HepG2 (cell line): Measurements from ENCODE around the gene SHC1. TPM values are rescaled to one million over a fixed set of nuclear protein-coding genes. Genes with fewer than 3 reads are reported as not detected.

Experiments
- ARHGAP35 ChIP-seq: sonication (generic); formaldehyde crosslinking; IDR thresholded peaks from 2 replicates; pipeline ENCODE4 v1.9.0; 2022; ENCODE audit warnings: mild to moderate bottlenecking, inconsistent platforms, moderate library complexity, missing genetic modification reagents, borderline replicate concordance
- ARID2 ChIP-seq: sonication (generic); formaldehyde crosslinking; IDR thresholded peaks from 2 replicates; pipeline ENCODE4 v1.8.1; 2022; ENCODE audit warnings: mild to moderate bottlenecking, missing genetic modification reagents, borderline replicate concordance
- CC2D1A ChIP-seq: sonication (generic); formaldehyde crosslinking; IDR thresholded peaks from 2 replicates; pipeline ENCODE4 v1.8.1; 2023; ENCODE audit warnings: mild to moderate bottlenecking, missing genetic modification reagents
- CEBPB ChIP-seq: IDR thresholded peaks from 2 replicates; pipeline ENCODE4 v1.6.1; 2011; ENCODE audit warnings: low read depth, low read length, improper control_type of control experiment, borderline replicate concordance
- ESRRA ChIP-seq: sonication (generic); formaldehyde crosslinking; IDR thresholded peaks from 2 replicates; pipeline ENCODE4 v1.5.1; 2020; ENCODE audit warnings: mild to moderate bottlenecking, low read depth, missing genetic modification reagents
- ETV5 ChIP-seq: IDR thresholded peaks from 2 replicates; pipeline ENCODE4 v1.6.1; 2018; ENCODE audit warnings: missing biosample characterization, missing genetic modification reagents, inconsistent platforms, borderline replicate concordance
- FOXJ3 ChIP-seq: sonication (generic); formaldehyde crosslinking; IDR thresholded peaks from 2 replicates; pipeline ENCODE4 v1.4.0; 2020; ENCODE audit warnings: missing genetic modification reagents, mild to moderate bottlenecking, borderline replicate concordance
- FOXM1 ChIP-seq: sonication (generic); formaldehyde crosslinking; IDR thresholded peaks from 2 replicates; pipeline ENCODE4 v1.5.0; 2020; ENCODE audit warnings: missing genetic modification reagents
- GTF2F1 ChIP-seq: fragments of 150-350 bp; IDR thresholded peaks from 2 replicates; pipeline ENCODE4 v1.6.1; 2014; ENCODE audit warnings: low read length
- HMGA1 ChIP-seq: sonication (generic); formaldehyde crosslinking; conservative IDR thresholded peaks from 2 replicates; pipeline ENCODE4 v1.4.0; 2020; ENCODE audit warnings: missing genetic modification reagents
- IKZF1 ChIP-seq: fragments of 450-650 bp; IDR thresholded peaks from 2 replicates; pipeline ENCODE4 v1.7.1; 2016
- KLF11 ChIP-seq: IDR thresholded peaks from 2 replicates; pipeline ENCODE4 v1.6.1; 2016; ENCODE audit warnings: missing compliant biosample characterization
- RBM39 ChIP-seq: fragments of 200-400 bp; formaldehyde crosslinking; IDR thresholded peaks from one replicate; pipeline ENCODE4 v1.6.1; 2018; ENCODE audit warnings: antibody characterized with exemption, mild to moderate bottlenecking, low read depth, low read length; ENCODE audit not compliant: poor library complexity, severe bottlenecking
- SUZ12 ChIP-seq: fragments of 150-350 bp; IDR thresholded peaks from 2 replicates; pipeline ENCODE4 v1.6.1; 2014; ENCODE audit warnings: low read depth, low read length
- TBX3 ChIP-seq: fragments of 450-650 bp; IDR thresholded peaks from 2 replicates; pipeline ENCODE4 v1.6.1; 2017; ENCODE audit warnings: antibody characterized with exemption, mild to moderate bottlenecking, inconsistent platforms, borderline replicate concordance
- THAP11 ChIP-seq: IDR thresholded peaks from 2 replicates; pipeline ENCODE4 v1.6.1; 2016; ENCODE audit warnings: missing biosample characterization, missing genetic modification reagents
- ZFY ChIP-seq: sonication (generic); formaldehyde crosslinking; IDR thresholded peaks from 2 replicates; pipeline ENCODE4 v1.4.0; 2020; ENCODE audit warnings: missing genetic modification reagents
- ZNF121 ChIP-seq: sonication (generic); formaldehyde crosslinking; IDR thresholded peaks from 2 replicates; pipeline ENCODE4 v1.5.0; 2020; ENCODE audit warnings: mild to moderate bottlenecking, missing genetic modification reagents
- ZNF317 ChIP-seq: sonication (generic); formaldehyde crosslinking; IDR thresholded peaks from 2 replicates; pipeline ENCODE4 v1.5.0; 2020; ENCODE audit warnings: mild to moderate bottlenecking, missing genetic modification reagents
- ZNF468 ChIP-seq: sonication (generic); formaldehyde crosslinking; IDR thresholded peaks from 2 replicates; pipeline ENCODE4 v1.8.0; 2022; ENCODE audit warnings: mild to moderate bottlenecking, moderate library complexity, missing genetic modification reagents
- ZNF720 ChIP-seq: sonication (generic); formaldehyde crosslinking; IDR thresholded peaks from 2 replicates; pipeline ENCODE4 v1.4.0; 2020; ENCODE audit warnings: missing genetic modification reagents
- ZNF747 ChIP-seq: sonication (generic); formaldehyde crosslinking; IDR thresholded peaks from 2 replicates; pipeline ENCODE4 v1.8.1; 2023; ENCODE audit warnings: missing genetic modification reagents, mild to moderate bottlenecking, borderline replicate concordance
- ZNF749 ChIP-seq: sonication (generic); formaldehyde crosslinking; IDR thresholded peaks from 2 replicates; pipeline ENCODE4 v1.8.0; 2022; ENCODE audit warnings: mild to moderate bottlenecking, missing genetic modification reagents, moderate library complexity, borderline replicate concordance
- ZNF879 ChIP-seq: sonication (generic); formaldehyde crosslinking; IDR thresholded peaks from 2 replicates; pipeline ENCODE4 v1.8.1; 2023; ENCODE audit warnings: missing genetic modification reagents
- polyA plus RNA-seq, 8 experiments: library from polyadenylated mRNA; depleted of rRNA in 3 of 8; stranded (reverse) in 7 of 8; unstranded in 1 of 8; fragments of >200 nt; fragmentation: Illumina TruSeq in 4 of 8; extraction: Trizol in 4 of 8; gene quantifications; 2 replicates each; pipeline versions ENCODE4 v1.2.1 to v1.2.3, GENCODE V29; 2011 to 2016; ENCODE audit warnings: low read depth in 4 of 8, missing spikeins in 1 of 8, mixed read lengths in 1 of 8; ENCODE audit not compliant: insufficient read depth in 1 of 8
- total RNA-seq, 5 experiments: library from RNA; depleted of rRNA; stranded (reverse); fragments of >200 nt; fragmentation: Illumina TruSeq; extraction: Trizol; gene quantifications; 2 replicates each; pipeline ENCODE4 v1.2.3, GENCODE V29; 2016; ENCODE audit warnings: low read depth in 1 of 5
- TF ChIP-seq, protein P1 (sequence below): sonication (generic); formaldehyde crosslinking; IDR thresholded peaks from 2 replicates; pipeline ENCODE4 v1.9.0; 2021; ENCODE audit warnings: missing genetic modification reagents, borderline replicate concordance
- TF ChIP-seq, protein P2 (sequence below): IDR thresholded peaks from 2 replicates; pipeline ENCODE4 v1.6.1; 2016; ENCODE audit warnings: missing biosample characterization, missing genetic modification reagents, low read depth
- TF ChIP-seq, protein P3 (sequence below): sonication (generic); formaldehyde crosslinking; conservative IDR thresholded peaks from 2 replicates; pipeline ENCODE4 v1.4.0; 2020; ENCODE audit warnings: missing genetic modification reagents

SHC1 gene
- total and polyA plus RNA-seq, 2 of the 13 experiments (the other 11 are each of a cell fraction or from before 2014, with no cell fraction given): 52.0 to 137 TPM

DNA sequence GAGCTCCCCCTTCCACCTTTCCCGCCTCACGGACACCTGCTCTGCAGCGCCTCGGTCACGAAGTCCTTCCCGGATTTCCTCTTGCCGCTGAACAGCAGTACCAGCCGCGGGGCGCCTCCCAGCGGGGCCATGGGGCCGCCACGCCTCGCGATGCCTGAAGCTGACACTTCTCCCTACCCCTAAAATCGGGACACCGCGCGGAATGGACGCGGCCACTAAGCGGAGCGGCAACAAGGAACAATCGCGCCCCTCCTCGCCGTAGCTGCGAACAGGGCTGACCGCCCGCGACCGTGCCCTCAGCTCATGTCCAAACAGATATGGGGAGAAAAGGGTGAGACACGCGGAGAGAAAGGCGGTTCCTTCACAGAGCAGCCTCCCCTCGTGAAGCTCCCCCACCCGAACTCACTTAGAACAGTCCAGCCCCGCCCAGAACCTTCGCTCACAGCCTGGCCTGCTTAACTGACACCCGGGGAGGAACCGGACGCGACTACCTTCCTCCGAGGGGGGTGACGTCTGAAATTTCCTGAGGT lies 33.9 kb downstream of the SHC1 start, which contains the start of gene PMVK (continued):
- TF ChIP-seq, protein P1, sequence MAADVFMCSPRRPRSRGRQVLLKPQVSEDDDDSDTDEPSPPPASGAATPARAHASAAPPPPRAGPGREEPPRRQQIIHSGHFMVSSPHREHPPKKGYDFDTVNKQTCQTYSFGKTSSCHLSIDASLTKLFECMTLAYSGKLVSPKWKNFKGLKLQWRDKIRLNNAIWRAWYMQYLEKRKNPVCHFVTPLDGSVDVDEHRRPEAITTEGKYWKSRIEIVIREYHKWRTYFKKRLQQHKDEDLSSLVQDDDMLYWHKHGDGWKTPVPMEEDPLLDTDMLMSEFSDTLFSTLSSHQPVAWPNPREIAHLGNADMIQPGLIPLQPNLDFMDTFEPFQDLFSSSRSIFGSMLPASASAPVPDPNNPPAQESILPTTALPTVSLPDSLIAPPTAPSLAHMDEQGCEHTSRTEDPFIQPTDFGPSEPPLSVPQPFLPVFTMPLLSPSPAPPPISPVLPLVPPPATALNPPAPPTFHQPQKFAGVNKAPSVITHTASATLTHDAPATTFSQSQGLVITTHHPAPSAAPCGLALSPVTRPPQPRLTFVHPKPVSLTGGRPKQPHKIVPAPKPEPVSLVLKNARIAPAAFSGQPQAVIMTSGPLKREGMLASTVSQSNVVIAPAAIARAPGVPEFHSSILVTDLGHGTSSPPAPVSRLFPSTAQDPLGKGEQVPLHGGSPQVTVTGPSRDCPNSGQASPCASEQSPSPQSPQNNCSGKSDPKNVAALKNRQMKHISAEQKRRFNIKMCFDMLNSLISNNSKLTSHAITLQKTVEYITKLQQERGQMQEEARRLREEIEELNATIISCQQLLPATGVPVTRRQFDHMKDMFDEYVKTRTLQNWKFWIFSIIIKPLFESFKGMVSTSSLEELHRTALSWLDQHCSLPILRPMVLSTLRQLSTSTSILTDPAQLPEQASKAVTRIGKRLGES (CRISPR knock-in tag): peak; percentile 93; the same call in 1 of the 2 replicates
- TF ChIP-seq ZNF317 (CRISPR knock-in tag) (peak; percentile 94; the same call in 1 of the 2 replicates), HMGA1 (CRISPR knock-in tag) (no peak), ARHGAP35 (CRISPR knock-in tag) (peak; percentile 98), ARID2 (CRISPR knock-in tag) (peak; percentile 98), SUZ12 (no peak), CEBPB (no peak), CC2D1A (CRISPR knock-in tag) (peak; percentile 22; the same call in 1 of the 2 replicates), ZNF121 (peak; percentile 88), ZNF749 (CRISPR knock-in tag) (peak; percentile 99), IKZF1 (no peak), ESRRA (peak; percentile 90), ZFY (CRISPR knock-in tag) (peak; percentile 51; the same call in 1 of the 2 replicates), ZNF747 (CRISPR knock-in tag) (peak; percentile 99), FOXJ3 (CRISPR knock-in tag) (0 out of 2 replicates have a peak, but pooled peaks have one; percentile 12), RBM39 (no peak), ZNF468 (CRISPR knock-in tag) (peak; percentile 98), THAP11 (peak; percentile 84), TBX3 (peak; percentile 67), KLF11 (CRISPR knock-in tag) (peak; percentile 98), ZNF879 (peak; percentile 100), GTF2F1 (peak; percentile 87; the same call in 1 of the 2 replicates), ETV5 (peak; percentile 88), FOXM1 (CRISPR knock-in tag) (0 out of 2 replicates have a peak, but pooled peaks have one; percentile 69), ZNF720 (CRISPR knock-in tag) (0 out of 2 replicates have a peak, but pooled peaks have one; percentile 57)
- TF ChIP-seq, protein P2, sequence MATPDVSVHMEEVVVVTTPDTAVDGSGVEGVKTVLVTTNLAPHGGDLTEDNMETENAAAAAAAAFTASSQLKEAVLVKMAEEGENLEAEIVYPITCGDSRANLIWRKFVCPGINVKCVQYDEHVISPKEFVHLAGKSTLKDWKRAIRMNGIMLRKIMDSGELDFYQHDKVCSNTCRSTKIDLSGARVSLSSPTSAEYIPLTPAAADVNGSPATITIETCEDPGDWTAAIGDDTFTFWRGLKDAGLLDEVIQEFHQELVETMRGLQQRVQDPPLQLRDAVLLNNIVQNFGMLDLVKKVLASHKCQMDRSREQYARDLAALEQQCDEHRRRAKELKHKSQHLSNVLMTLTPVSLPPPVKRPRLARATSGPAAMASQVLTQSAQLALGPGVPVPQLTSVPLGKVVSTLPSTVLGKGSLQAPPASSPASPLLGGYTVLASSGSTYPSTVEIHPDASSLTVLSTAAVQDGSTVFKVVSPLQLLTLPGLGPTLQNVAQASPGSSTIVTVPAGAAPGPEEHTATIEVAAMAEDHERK (CRISPR knock-in tag): 0 out of 2 replicates have a peak, but pooled peaks have one; percentile 11
- TF ChIP-seq, protein P3, sequence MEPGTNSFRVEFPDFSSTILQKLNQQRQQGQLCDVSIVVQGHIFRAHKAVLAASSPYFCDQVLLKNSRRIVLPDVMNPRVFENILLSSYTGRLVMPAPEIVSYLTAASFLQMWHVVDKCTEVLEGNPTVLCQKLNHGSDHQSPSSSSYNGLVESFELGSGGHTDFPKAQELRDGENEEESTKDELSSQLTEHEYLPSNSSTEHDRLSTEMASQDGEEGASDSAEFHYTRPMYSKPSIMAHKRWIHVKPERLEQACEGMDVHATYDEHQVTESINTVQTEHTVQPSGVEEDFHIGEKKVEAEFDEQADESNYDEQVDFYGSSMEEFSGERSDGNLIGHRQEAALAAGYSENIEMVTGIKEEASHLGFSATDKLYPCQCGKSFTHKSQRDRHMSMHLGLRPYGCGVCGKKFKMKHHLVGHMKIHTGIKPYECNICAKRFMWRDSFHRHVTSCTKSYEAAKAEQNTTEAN: peak; percentile 96
